ENCODE results near the gene ST8SIA5.

DNA sequence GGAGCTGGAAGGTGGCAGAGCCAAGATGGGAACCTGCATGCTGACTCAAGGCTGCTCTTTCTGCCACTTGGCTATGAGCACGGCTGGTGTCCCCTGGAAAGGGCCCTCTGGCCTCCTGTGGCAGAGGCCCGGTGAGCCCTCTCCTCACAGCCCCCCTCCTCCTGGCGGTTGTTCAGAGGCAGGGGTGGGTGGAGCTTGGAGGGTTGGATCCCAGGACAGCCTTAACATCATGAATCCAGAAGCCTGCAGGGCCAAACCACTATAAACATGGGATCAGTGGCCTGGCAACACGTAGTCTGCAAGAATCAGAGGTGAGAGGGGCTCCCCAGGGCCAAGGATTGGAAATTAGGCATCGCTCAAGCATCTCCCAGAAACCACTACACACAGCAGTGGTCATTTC, 51.3 kb downstream of the ST8SIA5 start:
- TF ChIP-seq EZH2 (IDR thresholded peaks at IDR 0.05; ENCODE audit: low read length, missing control alignments): no peak
- TF ChIP-seq, protein P1, sequence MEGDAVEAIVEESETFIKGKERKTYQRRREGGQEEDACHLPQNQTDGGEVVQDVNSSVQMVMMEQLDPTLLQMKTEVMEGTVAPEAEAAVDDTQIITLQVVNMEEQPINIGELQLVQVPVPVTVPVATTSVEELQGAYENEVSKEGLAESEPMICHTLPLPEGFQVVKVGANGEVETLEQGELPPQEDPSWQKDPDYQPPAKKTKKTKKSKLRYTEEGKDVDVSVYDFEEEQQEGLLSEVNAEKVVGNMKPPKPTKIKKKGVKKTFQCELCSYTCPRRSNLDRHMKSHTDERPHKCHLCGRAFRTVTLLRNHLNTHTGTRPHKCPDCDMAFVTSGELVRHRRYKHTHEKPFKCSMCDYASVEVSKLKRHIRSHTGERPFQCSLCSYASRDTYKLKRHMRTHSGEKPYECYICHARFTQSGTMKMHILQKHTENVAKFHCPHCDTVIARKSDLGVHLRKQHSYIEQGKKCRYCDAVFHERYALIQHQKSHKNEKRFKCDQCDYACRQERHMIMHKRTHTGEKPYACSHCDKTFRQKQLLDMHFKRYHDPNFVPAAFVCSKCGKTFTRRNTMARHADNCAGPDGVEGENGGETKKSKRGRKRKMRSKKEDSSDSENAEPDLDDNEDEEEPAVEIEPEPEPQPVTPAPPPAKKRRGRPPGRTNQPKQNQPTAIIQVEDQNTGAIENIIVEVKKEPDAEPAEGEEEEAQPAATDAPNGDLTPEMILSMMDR (conservative IDR thresholded peaks at IDR 0.05 in 1 of 2, IDR thresholded peaks at IDR 0.05 in 1 of 2; ENCODE audit: low read depth in 1 of 2, low read length in 2 of 2): no peak

Data from fibroblast of lung (primary cell).